Activated gamma-delta T cell treated with Interleukin-2 at 50 U/mL for 16 hours (primary cell): ENCODE measurements around the gene TCIRG1.

Source experiments
- DNase-seq: peaks from one replicate; pipeline ENCODE4 v3.0.0-alpha.2; 2020

Gene TCIRG1

DNA sequence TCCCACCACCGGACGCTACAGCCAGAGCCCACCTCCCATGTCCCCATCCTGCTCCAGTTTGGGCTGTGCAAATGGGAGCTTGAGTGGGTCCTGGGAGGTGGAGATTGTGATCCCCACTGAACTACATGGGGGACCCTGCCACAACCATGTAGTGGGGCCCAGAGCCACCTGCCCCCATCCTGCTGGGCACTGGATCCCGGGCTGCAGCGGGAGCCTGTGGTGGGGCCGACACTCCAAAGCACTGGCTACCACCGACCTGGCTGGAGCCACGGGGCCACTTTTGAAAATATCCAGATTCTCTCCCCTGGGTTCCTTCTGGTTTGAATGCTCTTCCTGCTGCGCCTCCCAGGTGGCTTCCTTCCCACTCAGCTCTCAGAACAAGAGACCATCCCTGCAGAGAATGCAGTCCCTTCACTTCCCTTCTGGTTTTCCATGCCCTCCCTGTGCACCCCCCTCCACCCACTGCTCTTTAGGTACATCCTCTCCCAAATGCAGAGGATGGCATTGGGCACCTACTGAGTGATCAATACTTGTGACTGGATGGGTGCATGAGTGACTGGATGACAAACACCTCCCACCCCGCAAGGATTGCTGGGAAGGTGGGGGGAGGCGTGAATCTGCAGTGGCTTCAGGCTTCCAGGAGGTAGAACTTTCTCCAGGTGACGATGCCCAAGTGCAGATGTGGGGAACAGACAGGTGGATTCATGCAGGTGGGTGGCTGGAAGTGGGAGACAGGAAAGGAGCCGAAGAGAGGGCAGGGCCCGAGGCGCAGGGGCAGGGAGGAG is 34.1 kb upstream of the TCIRG1 start:
- DNase-seq: no peak

DNA sequence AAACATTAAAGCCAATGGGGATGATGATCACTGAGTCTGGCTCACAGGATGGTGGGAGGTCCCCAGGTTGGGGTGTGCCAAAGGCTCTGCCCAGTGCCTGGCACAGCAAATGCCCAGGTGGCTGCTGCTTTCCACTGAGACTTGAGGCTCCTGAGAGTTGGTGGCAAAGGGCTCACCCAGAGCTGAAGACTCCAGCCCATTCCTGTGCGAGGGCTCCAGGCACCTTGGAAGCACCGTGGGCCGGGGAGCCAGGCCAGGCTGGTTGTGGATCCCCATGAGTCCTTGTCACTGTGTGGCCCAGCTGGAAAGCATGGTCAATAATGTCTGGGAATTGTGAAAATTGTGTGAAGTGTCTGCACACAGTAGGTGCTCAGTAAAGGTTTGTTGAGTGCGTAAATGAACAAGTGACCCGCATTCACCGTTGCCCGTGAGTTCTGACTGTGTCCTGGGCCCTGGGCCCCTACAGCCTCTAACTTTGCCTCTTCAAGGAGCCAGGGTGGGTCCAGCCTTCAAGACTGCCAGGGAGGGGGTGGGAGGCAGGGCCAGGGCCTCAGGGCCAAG is 32.1 kb upstream of the TCIRG1 start:
- no peak for DNase-seq

DNA sequence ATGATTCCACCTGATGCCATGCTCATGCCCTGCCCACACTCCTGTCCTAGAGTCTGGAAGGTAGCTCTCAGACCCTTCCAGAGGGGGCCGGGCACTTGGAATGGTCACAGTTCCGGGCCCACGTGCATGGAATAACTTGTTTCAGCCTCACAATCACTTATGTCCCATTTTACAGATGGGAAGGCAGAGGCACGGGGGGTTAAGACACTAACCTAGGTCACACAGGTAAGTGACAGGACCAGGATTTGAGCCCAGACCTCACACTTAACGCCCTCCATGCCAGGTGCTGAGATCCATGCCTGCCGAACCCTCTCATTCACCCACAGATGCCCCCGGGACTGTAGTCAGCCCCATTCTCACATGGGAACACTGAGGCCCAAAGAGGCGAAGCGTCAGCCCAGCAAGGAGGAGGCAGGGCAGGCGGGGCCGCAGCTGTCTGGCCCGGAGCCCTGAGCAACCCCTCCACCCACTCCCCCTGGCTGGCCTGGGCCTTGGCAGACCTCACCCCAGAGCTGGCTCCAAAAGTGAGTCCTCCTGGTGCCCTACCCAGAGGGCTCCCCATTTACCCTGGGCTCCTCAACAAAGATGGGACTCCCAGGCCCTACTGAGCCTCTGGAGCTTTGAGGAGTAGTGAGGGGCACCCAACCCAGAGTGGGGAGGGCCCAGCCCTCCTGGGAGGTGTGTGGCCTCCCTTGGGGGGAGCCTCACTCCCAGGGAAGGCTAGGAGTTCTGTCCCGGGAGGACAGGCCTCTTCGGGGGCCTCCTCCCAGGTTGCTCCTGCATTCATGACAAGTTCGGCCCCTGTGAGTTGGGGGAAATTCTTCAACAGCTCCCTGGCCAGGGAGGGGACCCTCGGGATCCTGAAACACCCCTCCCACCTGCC is 31.1 kb upstream of the TCIRG1 start:
- no peak for DNase-seq

DNA sequence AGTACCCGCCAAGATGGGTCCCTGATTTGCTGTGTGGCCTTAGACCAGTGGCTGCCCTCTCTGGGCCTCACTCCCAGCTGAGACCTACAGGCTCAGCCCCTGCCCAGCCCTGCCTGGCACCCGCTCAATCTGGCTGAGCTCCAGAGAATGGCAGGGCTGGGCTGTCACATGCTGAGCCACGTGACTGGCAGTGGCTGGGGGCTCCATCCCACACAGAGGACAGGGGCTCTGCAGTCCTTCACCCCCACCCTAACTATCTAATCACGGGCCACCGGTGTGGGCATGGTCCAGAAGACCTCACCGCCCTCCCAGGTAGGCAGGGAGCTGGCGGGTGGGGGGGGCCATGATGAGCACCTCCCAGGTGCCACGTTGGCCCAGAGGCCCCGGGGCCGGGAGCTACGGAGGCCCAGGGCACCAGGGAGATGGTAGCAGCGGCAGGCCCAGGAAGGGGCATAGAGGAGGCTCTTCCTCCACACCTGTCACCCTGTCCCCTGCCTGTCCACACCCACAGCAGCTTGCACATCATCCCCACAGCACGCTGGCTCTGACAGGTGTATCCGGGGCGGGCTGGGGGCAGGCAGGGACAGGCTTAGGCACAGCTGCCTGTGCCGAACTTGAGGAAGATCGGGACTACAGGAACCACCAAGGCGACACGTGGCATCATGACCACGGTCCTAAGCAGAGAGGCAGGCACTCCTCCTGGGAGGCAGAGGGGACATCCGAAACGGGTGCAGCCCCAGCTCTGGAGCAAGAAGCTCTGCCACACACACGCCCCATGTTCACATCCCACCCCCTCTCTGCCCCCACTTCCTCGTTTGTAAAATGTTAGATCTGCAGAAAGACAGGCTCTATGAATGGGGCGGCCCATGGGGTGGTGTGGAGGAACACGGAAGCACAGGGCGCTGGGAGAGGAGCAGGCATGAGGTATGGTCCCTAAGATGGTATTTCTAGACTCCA is 30.2 kb upstream of the TCIRG1 start:
- DNase-seq: no peak

DNA sequence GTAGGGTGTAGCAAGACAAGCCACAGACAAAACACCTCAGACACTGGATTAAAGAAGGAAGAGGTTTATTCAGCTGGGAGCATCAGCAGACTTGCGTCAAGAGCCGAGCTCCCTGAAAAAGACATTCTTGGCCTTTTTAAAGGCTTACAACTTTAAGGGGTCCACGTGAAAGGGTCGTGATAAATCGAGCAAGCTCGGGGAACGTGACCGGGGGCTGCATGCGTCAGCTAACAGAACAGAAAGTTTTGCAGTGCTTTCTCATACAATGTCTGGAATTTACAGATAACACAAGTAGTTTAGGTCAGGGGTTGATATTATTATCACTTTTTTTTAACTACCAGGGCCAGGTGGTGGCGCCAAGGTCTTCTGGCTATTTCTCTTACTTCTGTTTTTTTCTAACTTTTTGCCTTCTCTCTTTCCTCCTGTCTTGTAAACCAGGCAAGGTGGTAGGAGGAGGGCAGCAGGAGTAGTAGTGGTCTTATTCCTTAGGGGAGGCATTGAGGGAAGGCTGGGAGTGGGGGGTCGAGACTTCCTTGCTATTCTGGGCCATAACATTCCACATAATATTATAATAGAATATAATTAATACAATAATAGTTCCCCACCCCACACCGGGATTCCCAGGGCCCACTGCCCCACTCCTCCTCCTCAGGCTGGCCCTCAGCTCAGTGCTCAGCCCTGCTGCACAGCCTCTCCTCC is 29.3 kb upstream of the TCIRG1 start:
- DNase-seq: no peak

GRCh38 chr11:68010090-68011041 is 28.5 kb upstream of the TCIRG1 start, which contains the start of gene ALDH3B1:
Gene ALDH3B1, plus strand, starts transcription at chr11:68010327. Its CDS starts 4,971 bp downstream, at chr11:68015298.
- DNase-seq: no peak

DNA sequence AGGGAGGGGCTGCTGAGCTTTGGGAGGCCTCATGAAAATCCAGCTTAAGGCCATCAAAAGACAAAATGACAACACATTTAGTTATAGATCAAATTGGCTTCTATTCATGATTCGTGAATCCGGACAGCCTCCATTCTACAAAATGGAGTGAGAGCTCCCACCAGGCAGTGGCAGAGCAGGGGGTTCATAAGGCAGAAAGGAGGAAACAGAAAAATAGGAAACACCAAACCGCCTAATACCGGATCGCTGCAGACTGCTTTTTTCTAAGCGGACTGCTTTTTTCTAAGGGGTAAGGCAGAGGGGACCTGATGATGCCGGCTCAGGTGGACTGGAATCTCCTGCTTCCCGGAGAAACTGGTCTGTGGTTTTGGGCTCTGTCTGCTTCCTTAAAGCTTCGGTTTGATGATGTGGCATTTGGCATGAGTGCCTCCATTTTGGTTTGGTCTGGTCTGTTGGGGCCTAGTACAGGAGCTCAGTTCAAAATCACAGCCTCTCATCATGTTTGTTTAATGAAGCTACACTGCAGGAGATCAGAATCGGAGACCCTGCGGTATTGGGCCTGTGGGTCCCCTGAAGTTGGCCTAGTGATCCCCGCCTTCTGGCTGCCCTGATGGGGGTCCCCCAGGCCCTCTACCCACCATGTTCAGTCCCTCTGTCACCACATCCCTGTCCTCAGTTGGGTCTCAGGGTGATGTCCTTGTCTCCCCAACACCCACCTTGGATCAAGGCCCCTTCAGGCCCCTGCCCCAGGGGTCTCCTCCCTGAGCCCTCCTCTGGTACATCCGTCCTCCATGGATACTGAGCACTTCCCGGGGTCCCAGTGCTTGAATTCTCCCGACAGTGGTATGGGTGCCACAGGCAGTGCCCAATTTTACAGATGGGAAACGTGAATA is 27.5 kb upstream of the TCIRG1 start:
- DNase-seq: no peak

- DNase-seq: no peak
Observed at GRCh38 chr11:68012044-68012842, 26.6 kb upstream of the TCIRG1 start.

DNA sequence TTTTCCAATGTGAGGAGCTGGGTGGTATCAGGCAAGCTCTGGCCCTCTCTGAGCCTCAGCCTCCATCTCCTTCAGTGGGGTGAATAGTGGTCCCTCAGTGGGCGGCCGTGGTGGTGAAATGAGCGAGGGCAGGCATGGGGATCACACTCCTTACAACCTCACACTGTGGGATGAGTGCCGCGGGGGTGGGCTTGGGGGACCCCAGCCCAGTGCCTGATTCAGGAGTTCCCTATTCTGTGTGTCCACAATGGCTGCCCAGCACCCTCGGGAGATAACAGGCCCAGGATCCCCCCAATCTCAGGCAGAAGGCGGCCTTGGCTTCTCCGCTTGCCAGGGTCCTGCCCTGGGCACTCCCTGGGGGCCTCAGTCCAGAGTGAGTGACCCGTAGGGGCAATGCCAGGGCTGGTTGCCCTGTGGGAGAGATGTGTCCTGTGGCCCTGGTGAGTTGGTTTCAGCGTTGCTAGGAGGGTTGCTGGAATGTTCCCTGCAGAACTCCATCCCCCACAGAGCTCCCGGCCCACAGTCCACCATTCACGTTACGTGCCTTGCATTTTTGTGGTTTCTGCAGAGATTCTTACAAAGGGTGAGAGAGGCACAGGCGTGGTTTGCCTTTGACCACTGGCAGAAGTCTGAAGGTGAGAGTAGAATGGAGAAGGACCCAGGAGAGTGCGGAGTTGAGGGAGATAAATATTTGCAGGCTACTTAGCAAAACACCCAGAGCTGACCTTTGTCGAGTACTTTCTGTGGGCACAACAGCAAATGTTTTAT is 25.8 kb upstream of the TCIRG1 start:
- DNase-seq: no peak

- DNase-seq: no peak
Observed at GRCh38 chr11:68013611-68014156, 25.1 kb upstream of the TCIRG1 start.

GRCh38 chr11:68014157-68014946 is 24.5 kb upstream of the TCIRG1 start:
- DNase-seq: no peak

DNA sequence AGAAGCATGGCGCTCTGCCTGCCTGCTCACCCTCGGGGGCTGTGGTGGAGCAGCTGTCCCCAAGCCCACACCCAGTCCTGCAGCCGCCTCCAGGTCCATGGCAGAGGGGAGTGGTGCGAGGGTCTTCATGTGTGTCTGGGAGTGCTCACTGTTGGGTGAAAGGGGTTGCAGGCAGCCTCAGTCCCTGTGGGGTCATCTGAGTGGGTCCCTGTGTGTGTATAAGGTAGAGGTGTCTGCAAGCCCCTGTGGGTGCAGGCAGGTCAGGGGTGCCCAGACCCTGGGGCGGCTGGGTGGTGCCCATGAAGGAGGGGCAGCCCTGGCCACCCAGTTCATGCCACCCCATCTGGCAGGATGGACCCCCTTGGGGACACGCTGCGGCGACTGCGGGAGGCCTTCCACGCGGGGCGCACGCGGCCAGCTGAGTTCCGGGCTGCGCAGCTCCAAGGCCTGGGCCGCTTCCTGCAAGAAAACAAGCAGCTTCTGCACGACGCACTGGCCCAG is 23.8 kb upstream of the TCIRG1 start:
- no peak for DNase-seq

GRCh38 chr11:68015467-68015866 is 23.4 kb upstream of the TCIRG1 start:
- no peak for DNase-seq

GRCh38 chr11:68016161-68016903 is 22.5 kb upstream of the TCIRG1 start:
- no peak for DNase-seq
